ENCODE measurements around the gene MXRA7. TPM values are rescaled to one million over a fixed set of nuclear protein-coding genes. Genes with fewer than 3 reads are reported as not detected.

MXRA7 gene
- total RNA-seq, 1 experiment from 2014 or later: 77.9 TPM

DNA sequence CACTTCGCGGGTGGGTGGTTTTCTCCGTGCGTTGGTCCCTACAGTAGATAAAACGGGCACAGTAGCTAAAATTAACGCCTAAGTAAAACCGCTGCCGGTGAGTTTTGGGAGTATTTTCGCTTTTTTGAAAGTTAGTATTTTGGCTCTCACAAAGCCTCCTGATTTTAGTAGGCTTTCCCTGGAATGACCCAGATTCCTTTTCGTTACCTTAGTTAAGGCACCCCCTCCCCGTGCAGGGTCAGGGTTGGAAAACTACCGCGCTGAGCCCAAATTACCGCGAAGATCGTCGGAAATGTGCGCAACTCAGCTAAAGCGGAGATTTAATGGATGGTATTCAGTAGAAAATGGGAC, 38.9 kb downstream of the MXRA7 start:
- BruUV-seq (replicated peaks): no TSS peak
- POLR2A ChIA-PET: no interaction called here

DNA sequence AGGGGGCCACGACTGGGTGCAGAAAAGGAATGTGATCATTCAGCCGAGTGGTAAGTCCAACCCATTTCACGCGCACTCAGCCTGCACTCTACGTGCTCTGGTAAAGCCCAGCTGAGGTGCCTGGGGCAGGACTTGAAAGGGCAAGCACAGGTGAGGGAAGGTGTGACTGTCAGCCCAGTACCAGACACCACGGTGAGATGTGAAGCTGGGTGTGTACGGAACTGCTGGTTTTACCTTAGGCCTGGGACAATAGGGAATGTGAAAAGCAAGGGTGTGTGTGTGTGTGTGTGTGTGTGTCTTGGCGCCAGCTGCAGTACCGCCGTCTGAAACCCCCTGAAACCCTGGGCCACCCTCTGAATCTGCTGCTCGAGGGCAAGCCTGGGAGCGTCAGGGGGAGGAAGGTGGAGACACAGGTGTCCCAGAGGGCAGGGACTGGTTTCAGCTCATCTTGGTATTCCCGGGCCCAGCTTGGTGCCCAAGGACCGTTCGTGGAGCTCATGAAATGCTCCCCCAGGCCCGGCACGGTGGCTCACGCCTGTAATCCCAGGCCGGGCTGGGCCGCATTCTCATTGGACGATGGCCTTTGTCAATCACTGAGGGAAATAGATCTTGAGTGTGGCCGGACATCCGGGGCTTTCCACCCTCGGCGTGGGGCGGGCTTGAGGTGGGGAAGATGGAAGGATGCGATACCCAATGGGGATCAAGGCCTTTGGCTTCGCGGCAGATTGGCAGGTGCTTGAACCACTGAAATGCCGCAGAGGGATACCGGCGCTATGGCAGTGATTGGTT, 39.4 kb downstream of the MXRA7 start:
- Histone ChIP-seq H3K27me3 (ENCODE audit: control insufficient read depth, insufficient read depth, low read length) (no peaks in the 10 kb centered on the region), H3K4me3 (ENCODE audit: low read depth in 2 of 2, low read length in 2 of 2) (peak overlapping the region; percentile 82 to 94), H3K36me3 (ENCODE audit: control insufficient read depth, insufficient read depth, low read length) (peaks cover 2% of the 10 kb centered on the region; the same call in 1 of the 2 replicates), H3K4me1 (ENCODE audit: control insufficient read depth, insufficient read depth, low read length) (peaks cover 16% of the 10 kb centered on the region), H3K27ac (ENCODE audit: low read length) (peak overlapping the region; percentile 99), H3K9me3 (ENCODE audit: control insufficient read depth, insufficient read depth, low read depth, low read length) (no peaks in the 10 kb centered on the region)
- BruUV-seq (replicated peaks): no TSS peak
- CTCF ChIA-PET: interaction anchor here (0.6 to 1.4 kb wide), 7 partner anchors 10 to 229 kb away, joined by 3 to 13 read pairs (median 4); no protein-coding TSS in a partner anchor
- ATAC-seq: peak; percentile 99
- intact Hi-C loops (cut with micrococcal nuclease; ENCODE audit: unreplicated experiment): no loop called here
- POLR2A ChIA-PET: interaction anchor here (0.5 to 0.6 kb wide), 3 partner anchors 88 to 551 kb away, joined by 3 to 6 read pairs (median 4); no protein-coding TSS in a partner anchor
- TF ChIP-seq POLR2AphosphoS5 (IDR thresholded peaks at IDR 0.05; ENCODE audit: low read depth, low read length) (peak; percentile 81), TCF7L2 (IDR thresholded peaks at IDR 0.05; ENCODE audit: low read depth, low read length) (no peak), SIN3A (IDR thresholded peaks at IDR 0.05; ENCODE audit: borderline replicate concordance, insufficient read depth, low read depth, low read length) (no peak)
- TF ChIP-seq, protein P1, sequence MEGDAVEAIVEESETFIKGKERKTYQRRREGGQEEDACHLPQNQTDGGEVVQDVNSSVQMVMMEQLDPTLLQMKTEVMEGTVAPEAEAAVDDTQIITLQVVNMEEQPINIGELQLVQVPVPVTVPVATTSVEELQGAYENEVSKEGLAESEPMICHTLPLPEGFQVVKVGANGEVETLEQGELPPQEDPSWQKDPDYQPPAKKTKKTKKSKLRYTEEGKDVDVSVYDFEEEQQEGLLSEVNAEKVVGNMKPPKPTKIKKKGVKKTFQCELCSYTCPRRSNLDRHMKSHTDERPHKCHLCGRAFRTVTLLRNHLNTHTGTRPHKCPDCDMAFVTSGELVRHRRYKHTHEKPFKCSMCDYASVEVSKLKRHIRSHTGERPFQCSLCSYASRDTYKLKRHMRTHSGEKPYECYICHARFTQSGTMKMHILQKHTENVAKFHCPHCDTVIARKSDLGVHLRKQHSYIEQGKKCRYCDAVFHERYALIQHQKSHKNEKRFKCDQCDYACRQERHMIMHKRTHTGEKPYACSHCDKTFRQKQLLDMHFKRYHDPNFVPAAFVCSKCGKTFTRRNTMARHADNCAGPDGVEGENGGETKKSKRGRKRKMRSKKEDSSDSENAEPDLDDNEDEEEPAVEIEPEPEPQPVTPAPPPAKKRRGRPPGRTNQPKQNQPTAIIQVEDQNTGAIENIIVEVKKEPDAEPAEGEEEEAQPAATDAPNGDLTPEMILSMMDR (IDR thresholded peaks at IDR 0.05): no peak
- TF ChIP-seq, protein P2, sequence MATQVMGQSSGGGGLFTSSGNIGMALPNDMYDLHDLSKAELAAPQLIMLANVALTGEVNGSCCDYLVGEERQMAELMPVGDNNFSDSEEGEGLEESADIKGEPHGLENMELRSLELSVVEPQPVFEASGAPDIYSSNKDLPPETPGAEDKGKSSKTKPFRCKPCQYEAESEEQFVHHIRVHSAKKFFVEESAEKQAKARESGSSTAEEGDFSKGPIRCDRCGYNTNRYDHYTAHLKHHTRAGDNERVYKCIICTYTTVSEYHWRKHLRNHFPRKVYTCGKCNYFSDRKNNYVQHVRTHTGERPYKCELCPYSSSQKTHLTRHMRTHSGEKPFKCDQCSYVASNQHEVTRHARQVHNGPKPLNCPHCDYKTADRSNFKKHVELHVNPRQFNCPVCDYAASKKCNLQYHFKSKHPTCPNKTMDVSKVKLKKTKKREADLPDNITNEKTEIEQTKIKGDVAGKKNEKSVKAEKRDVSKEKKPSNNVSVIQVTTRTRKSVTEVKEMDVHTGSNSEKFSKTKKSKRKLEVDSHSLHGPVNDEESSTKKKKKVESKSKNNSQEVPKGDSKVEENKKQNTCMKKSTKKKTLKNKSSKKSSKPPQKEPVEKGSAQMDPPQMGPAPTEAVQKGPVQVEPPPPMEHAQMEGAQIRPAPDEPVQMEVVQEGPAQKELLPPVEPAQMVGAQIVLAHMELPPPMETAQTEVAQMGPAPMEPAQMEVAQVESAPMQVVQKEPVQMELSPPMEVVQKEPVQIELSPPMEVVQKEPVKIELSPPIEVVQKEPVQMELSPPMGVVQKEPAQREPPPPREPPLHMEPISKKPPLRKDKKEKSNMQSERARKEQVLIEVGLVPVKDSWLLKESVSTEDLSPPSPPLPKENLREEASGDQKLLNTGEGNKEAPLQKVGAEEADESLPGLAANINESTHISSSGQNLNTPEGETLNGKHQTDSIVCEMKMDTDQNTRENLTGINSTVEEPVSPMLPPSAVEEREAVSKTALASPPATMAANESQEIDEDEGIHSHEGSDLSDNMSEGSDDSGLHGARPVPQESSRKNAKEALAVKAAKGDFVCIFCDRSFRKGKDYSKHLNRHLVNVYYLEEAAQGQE (IDR thresholded peaks at IDR 0.05; ENCODE audit: insufficient read depth in 1 of 2, low read depth in 2 of 2, low read length in 1 of 2): 0 out of 4 replicates have a peak, but pooled peaks of 1 of the 2 experiments have one; percentile 42
- peak; percentile 97 for DNase-seq (ENCODE audit: low read depth, low spot score)
- in situ Hi-C loops (cut with HindIII; ENCODE audit: low pct_unique_long_range_greater_than_20kb, low sequenced_read_pairs): no loop called here

More for the DNA sequence above, 38.9 kb downstream of the MXRA7 start:
- Histone ChIP-seq H3K27ac (ENCODE audit: low read length) (peak overlapping the region; percentile 99), H3K36me3 (ENCODE audit: control insufficient read depth, insufficient read depth, low read length) (peaks cover 2% of the 10 kb centered on the region; the same call in 1 of the 2 replicates), H3K9me3 (ENCODE audit: control insufficient read depth, insufficient read depth, low read depth, low read length) (no peaks in the 10 kb centered on the region), H3K4me3 (ENCODE audit: low read depth in 2 of 2, low read length in 2 of 2) (peak overlapping the region; percentile 82 to 94), H3K27me3 (ENCODE audit: control insufficient read depth, insufficient read depth, low read length) (no peaks in the 10 kb centered on the region), H3K4me1 (ENCODE audit: control insufficient read depth, insufficient read depth, low read length) (peaks cover 16% of the 10 kb centered on the region)
- intact Hi-C loops (cut with micrococcal nuclease; ENCODE audit: unreplicated experiment) (no loop called here), in situ Hi-C loops (cut with HindIII; ENCODE audit: low pct_unique_long_range_greater_than_20kb, low sequenced_read_pairs) (no loop called here)
- TF ChIP-seq POLR2AphosphoS5 (IDR thresholded peaks at IDR 0.05; ENCODE audit: low read depth, low read length) (peak; percentile 96), TCF7L2 (IDR thresholded peaks at IDR 0.05; ENCODE audit: low read depth, low read length) (no peak), SIN3A (IDR thresholded peaks at IDR 0.05; ENCODE audit: borderline replicate concordance, insufficient read depth, low read depth, low read length) (no peak; the same call in 1 of the 2 replicates)
- TF ChIP-seq, protein P1 (IDR thresholded peaks at IDR 0.05): no peak
- ATAC-seq (peak; percentile 36), DNase-seq (ENCODE audit: low read depth, low spot score) (no peak)
- CTCF ChIA-PET: interaction anchor here (0.7 to 1.4 kb wide), 4 partner anchors 10 to 229 kb away, joined by 3 to 6 read pairs (median 4); no protein-coding TSS in a partner anchor

All from Panc1 (cell line).